ENCODE results near the gene STK10.

Gene STK10

DNA sequence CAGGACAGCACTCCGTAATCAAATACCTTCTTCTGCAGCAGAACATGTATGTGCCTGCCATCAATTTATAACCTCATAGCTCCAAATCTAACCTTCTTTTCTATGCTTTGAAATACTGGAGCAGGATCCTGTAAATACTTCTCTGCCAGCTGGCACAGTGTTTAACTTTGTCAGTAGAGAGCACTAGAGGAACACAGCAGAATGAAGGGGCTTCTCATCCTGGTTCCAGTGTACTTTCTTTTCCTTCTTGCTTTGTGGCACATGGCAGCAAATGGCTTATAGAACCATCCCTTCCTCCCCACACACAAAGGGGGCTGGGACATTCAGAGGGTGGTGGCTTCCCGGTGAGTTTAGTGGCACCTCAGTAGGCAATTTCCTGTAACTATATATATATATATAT lies 177.7 kb downstream of the STK10 start:
- DNase-seq (ENCODE audit: low read depth, low spot score): peak; percentile 55

DNA sequence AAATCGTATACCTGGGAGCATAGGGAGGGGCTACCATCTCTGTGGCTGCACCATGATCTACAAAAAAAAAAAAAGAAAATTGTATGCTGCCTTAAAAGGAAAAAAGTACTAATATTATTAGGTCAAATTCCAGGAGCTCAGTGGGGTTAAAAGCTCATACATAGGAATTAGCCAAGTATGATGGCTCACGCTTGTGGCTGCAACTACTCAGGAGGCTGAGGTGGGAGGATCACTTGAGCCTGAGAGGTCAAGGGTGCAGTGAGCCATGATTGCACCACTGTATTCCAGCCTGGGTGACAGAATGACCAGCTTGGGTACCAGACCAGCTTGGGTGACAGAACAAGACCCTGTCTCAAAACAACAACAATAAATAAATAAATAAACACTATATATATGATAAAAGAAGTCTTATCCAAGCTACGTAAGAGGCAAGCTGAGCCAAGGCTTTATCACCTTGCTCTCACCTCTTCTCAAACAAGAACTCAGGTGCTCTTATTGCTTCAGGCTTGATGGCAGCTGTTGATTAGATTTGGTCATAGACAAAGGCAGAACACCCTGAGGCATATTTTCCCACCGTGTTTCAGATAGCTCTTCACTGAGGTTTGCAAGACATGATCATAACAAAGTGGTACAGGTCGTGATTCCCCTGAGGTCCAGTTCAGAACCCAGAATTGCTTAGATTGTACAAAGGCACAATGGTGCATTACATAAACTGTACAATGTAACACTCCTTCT lies 178.3 kb downstream of the STK10 start:
- no peak for DNase-seq (ENCODE audit: low read depth, low spot score)

DNA sequence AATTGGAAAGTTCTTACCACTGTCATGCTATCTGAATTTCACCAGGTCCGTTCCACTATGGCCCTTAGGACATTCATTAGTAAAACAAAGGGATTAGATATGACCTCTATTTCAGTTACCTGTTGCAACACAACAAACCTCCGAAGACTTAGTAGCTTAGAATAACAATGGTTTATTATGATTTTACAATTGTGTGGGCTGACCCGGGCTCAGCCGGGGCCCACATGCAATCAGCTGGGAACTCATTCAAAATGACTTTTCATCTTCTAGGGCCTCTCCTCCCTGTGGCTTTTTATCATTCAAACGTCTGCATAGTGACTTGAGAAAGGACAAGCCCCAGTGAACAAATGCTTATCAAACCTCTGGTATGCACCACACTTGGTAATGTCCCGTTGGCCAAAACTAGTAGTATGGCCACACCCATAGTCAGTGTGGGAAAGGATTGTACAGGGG lies 179.3 kb downstream of the STK10 start:
- DNase-seq (ENCODE audit: low read depth, low spot score): peak; percentile 56

DNA sequence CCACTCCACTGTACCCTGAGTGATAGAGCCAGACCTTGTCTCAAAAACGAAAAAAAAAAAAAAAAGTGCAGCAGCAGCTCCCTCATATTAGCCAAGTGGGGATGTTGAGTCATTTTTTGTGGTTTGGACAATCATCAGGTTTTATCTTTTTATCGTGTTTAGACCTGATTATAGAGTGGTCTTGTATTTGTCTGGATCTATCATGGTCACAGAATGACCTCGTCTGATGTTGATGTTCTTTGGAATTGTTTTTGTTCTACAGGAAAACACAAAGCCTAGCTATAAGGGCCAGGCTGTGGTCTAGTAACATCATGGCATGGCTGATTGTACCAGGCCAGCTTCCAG lies 179.9 kb downstream of the STK10 start:
- peak; percentile 69 for DNase-seq (ENCODE audit: low read depth, low spot score)

DNA sequence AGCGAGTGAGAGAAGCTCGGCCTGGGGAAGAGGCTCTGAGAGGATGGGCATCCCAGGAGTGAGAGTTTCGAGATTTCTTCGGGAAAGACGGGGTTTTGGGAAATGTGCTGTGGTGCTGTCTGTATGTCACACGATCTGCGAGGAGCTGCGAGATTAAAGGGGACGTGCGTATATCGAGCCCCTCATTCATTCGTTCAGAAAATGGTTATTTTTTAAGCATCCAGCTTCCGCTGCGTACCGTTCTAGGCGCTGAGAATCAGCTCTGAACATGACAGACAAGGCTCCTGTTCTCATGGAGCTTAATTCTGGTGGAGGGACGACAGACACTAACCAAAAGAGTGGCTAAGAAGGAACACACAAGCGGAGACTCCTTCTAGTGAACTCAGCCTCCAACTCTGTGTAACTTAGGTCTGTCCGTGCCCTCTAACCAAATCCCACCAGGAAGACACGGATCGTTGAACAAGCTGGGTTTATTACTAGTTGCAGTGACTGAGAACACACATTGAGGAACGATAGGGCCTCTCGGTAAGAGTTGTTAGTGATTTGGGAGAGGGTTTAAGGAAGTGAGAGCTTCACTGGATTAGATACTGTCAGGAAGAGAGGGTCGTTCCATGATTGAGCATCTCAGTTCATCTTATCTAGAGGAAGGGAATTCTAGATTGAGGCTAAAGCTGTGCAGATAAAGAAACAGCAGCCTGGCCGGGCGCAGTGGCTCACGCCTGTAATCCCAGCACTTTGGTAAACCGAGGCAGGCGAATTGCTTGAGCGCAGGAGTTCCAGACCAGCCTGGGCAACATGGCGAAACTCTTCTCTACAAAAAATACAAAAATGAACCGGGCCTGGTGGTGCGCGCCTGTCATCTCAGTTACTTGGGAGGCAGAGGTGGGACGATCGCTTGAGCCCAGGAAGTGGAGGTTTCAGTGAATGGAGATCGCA lies 180.6 kb downstream of the STK10 start:
- DNase-seq (ENCODE audit: low read depth, low spot score): no peak

DNA sequence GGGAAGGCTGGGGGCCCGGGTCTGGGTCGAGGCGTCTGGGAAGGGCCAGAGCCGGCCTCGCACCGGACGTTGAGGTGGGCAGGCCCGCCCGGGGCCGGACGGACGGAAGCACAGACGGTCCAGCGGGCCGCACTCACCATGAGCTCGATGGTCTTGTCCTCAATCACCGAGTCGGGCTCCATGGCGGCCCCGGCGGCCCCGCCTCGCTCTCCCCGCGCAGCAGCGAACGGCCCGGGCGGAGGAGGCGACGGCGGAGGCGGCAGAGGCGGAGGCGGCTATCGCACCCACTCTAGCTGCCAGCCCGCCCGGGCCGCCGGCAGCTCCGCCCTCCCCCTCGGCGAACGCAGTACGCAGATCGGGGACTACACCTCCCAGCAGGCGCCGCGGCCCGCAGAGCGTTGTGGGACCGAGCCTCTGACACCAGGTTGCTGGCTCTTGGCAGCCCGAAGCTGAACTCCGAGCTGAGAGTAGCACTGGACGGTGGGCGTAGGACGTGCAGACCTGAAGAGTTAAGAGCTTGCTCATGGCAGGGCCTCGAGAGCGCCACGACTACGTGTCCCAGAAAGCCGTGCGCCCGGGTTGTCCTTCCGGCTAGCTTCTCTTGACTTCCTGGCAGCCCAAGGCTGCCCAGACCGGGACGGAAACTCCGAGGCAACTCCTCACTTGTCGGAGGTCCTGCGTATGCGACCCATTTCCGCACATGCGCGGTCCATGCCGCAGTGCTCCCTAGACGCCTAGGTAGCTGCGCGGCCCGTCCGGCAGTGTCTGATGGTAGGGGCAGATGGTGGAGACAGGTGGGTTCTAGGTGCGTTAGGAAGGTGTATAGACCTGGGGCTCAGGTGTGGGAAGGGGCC lies 181.5 kb downstream of the STK10 start, which contains the start of gene FBXW11:
FBXW11 (minus strand) TSS at position 318 of the 854 bp plus-strand sequence; CDS start at position 182, 136 bp downstream.
- peak; percentile 98 for DNase-seq (ENCODE audit: low read depth, low spot score)

DNA sequence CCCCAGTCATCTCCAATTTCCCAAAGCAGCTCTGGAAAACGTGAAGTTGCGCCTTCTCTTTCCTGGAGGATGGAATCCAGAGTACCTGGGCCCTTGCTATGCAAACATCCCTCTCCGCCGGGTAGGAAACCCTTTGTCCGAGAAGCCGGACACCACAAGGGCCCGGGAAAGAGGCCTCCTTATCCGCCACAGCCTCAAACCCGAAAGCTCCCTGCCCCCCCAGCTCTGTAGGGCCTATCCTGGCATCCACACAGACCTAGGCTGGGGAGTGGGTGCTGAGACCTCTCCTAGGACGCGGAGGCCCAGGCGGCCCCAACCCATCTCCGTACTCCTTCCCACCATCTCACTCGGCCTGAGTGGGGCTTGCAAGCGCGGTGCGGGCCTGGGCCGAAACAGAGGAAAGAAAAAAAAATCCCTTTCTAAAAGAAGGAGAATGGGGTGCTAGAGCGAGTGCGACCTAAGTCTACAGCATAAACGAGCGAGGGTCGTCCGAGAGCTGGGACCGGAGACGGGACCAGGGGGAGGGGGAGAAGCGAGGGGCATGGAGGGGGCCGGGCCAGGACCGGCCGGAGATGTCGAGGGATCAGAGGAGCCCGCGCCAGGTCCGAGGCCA lies 182.2 kb downstream of the STK10 start:
- DNase-seq (ENCODE audit: low read depth, low spot score): peak; percentile 60

DNA sequence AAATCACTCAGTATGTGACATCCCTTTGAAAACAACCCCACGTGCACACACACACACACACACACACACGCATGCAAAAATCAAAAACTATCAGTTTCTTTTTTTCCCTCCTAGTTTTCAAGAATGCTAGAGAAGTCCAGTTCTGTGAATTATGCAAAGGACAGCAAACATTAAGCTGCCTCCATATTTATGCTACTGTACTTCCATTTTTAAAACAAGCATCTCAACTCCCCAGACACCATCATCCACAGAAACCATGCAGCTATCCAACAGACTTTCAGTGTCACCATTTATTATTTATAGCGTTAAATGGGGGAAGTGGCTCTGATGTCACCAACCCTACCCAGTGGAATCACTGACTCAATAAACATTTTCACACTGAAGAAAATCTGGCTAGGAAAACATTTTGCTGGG lies 183.2 kb downstream of the STK10 start:
- DNase-seq (ENCODE audit: low read depth, low spot score): peak; percentile 27

DNA sequence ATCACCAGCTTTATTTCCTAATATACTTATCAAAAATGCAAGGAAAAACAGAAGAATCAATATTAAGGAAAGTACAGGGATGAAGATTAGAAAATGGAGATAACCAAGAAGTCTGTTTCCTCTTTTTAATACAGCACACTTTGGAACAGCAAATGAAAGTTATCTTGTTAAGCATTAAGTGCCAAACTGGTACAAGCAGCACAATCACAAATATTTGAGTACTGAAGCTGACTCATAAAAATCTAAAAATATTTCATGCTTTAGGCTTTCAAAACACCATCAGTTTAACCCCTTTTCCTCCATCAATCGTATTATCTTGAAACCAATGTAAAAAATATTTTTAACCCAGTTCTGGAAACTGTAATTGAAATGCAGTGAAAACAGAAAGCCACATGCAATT lies 184.3 kb downstream of the STK10 start:
- DNase-seq (ENCODE audit: low read depth, low spot score): no peak

DNA sequence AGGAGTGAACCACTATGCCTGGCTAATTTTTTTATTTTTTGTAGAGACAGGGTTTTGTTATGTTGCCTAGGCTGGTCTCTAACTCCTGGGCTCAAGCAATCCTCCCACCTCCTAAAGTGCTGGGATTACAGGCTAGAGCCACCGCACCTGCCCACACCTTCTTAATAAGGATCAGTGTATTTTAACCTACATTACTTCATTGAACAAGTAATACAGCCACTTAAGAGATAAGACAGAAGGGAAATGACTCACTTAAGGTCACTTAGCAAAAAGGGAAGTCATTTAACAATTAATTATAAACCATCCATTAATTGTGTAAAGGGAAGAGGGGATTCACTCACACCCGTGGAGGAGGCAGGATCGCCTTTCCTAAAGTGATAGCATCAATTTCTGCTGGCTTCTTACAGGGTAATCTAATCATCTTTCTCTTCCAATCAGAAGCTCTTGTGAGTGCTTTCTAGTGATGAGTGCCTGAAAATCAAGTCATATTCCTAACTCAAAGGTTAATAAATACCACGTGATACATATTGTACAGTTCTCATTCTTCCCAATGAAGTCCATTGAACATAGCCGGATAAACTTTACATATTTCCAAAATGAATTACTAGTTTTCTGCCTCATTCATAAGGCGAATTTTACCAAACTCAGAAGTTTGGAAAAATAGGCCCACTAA lies 185.0 kb downstream of the STK10 start:
- DNase-seq (ENCODE audit: low read depth, low spot score): no peak

DNA sequence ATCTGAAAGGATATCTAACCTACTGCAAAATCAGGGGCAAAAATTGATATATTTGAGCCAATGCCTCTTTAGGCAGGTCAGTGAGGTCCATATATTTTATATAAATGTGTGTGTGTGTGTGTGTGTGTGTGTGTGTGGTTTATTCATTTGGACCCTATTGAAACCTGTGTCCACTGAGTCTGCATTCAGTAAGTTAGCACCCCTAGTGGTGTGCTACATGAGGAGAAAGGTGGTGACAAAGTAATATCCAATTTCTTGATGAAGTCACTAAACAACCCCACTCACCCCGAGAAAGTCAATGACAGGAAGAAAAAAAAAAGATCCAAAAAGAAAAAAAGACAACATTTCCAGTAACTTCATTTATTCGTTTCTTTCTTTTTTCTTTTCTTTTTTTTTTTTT lies 185.7 kb downstream of the STK10 start:
- peak; percentile 16 for DNase-seq (ENCODE audit: low read depth, low spot score)

DNA sequence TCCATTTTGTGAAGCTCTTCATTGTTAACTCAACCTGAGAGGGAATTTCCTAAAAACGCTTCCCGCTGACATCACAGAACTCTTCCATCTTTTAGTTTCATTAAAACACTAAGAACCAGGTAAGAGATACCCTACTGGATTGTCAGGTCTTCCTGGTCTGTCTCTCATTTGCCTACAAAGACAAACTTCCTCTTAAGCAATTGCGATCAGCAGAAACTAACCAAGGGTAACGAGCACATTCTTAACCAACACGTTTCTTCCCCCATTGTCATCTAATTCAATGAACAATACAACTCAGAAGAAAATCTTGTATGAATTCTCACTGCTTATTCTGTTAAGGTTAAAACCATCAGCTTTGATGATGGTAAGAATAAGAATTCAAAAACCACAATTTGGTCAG lies 188.1 kb downstream of the STK10 start:
- DNase-seq (ENCODE audit: low read depth, low spot score): no peak

DNA sequence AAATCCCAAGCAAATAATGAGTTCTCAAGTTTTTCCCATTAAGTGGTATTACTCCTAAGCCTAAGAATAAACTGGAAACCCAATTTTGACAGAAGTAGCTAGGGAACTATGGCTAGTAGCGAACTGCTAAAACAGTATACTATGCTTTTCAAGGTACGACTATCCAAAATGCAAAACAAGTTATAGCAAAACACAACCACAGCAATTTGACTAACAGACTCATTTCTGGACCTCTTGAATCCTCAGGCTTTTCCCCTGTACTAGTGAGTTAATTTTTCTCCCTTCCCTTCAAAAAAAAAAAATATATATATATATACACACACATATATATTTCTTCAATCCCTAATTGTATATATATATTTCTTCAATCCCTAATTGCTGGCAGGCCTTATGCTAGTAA lies 188.9 kb downstream of the STK10 start:
- DNase-seq (ENCODE audit: low read depth, low spot score): no peak

DNA sequence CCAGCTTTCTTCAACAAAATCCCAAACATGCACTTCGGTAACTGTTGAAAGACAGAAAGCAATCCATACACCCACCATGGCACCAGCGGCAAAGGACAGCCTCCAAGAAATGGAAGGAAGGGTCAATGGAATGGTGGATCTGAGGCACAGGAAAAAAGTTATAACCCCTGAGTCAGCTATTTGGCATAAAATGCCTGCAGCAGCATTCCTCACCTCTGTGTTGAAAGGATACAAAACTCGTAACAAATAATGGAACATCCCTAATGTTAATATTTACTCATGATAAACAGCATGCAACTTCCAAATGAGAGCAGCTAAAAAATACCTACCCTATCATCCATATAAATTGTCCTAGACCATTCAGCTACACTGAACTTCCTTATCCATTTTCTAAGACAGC lies 191.0 kb downstream of the STK10 start:
- DNase-seq (ENCODE audit: low read depth, low spot score): peak; percentile 18

DNA sequence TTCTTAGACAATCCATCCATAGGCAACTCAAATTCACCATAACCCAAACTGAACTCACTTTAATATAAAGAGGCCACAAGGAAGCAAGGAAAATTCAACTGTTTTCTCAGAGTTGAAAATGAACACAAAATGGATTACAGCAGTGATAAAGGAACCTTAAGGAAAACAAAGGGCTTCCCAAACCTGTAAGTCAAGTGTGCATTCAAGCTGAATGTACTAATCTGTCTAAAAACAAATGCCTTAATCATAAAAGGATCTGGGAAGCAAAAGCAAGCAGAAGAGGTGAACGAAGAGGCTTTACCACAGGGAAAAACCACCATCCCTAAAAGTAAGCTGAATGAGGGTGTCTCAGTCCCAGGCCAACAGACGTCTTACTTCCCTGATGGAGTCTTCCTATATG lies 195.2 kb downstream of the STK10 start:
- DNase-seq (ENCODE audit: low read depth, low spot score): no peak

DNA sequence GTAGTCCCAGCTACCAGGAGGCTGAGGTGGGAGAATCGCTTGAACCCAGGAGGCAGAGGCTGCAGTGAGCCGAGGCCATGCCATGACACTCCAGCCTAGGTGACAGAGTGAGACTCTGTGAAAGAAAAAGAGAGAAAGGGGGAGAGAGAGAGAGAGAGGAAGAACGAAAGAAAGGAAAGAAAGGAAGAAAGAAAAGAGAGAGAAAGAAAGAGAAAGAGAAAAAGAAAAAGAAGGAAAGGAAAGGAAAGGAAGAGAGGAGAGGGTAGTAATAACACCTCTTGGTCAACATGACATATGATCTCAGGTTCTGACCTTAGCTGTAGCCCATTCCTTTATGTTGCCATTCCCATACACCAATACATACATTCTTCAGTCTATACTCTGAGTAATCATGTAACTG lies 195.7 kb downstream of the STK10 start:
- no peak for DNase-seq (ENCODE audit: low read depth, low spot score)

All from astrocyte of the hippocampus (primary cell).